Hypothalamus (tissue), 51 donors: ENCODE measurements around the gene MTERF4.

Experiments used
- DNase-seq, 51 donors: peaks; one replicate each; lab custom pipeline; 2025; lab: John Stamatoyannopoulos, UW

The MTERF4 gene, protein sequence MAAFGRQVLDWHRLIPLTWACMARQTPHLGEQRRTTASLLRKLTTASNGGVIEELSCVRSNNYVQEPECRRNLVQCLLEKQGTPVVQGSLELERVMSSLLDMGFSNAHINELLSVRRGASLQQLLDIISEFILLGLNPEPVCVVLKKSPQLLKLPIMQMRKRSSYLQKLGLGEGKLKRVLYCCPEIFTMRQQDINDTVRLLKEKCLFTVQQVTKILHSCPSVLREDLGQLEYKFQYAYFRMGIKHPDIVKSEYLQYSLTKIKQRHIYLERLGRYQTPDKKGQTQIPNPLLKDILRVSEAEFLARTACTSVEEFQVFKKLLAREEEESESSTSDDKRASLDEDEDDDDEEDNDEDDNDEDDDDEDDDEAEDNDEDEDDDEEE

DNA sequence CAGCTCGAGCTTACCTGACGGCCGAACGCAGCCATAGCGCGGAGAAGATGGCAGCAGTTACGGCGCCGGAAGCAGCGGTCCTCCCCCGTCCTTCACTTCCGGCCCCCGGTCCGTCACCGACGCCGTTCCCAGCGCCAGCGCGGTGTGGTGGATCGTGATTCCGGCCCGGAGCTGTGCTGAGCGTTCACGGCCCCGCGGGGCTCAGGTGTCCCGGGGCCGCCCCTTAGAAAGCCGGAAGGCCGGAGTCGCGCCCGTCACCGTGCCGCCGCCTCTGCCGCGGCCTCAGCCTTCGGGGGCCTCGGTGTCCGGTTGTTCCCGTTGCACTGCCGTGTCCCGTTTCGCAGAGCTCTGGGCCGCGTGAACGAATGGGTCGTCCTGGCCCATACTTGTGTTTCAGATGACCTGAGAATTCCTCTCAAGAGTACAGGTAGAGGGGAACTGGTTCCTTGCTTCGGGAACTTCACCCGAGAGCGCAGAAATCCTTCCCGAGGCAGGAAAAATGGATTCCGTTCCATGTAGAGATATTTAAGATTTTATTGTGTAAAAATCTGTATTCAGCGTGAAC, at the start of gene MTERF4:
TSS of gene MTERF4 (minus strand) at position 49 of the 565 bp plus-strand sequence. CDS start at position 35, 14 bp downstream.
- peak; percentile 27 to 90 (median 75) for DNase-seq

- peak in 22 of 51 donors; percentile 35 to 77 (median 62) for DNase-seq
These were observed 48.8 kb upstream of the MTERF4 start for GRCh38 chr2:241150660-241151530.

DNA sequence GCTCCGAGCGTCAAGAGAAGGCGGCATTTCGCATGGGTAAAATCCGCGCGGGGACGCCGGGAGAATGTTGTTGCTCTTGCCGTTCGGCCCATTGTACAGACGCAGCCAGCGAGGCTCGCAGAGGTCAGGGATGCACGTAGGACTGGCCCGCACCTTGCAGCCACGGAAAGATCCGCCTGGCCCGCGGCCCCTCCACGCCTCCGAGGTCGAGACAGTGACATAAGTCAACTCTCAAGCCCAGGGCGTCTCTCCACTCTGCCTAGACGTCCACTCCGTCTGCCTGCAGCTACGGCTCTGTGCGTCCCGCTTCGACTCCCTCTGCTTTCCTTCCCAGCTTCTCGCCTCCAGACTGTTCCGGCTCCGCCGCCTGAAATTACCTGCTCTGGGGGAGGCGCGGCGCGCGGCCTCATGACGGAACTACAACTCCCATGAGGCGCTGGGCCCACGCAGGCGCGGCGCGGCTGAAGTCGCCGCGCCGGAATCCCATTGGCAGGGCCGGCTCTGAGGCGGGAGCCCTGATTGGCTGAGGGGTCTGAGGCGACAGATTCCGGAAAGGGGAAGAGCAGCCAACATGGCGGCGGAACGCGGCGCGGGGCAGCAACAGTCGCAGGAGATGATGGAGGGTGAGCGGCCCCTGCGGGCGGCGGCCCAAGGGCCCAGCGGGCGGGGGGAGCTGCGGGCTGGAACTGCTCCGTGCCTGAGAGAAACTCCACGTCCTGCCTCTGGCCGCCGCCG, 48.0 kb upstream of the MTERF4 start, which contains the start of gene PPP1R7:
TSS of gene PPP1R7 (plus strand) at position 543 of the 735 bp plus-strand sequence. CDS start at position 572, 29 bp downstream.
- peak; percentile 60 to 96 (median 91) for DNase-seq

GRCh38 chr2:241149675-241149924, 47.5 kb upstream of the MTERF4 start:
- DNase-seq = no peak

GRCh38 chr2:241148891-241149674, 47.0 kb upstream of the MTERF4 start, which contains the start of gene PASK:
PASK (minus strand) TSS chr2:241149472; CDS start chr2:241143032, 6,440 bp downstream.
- DNase-seq = peak; percentile 37 to 97 (median 88)

DNA sequence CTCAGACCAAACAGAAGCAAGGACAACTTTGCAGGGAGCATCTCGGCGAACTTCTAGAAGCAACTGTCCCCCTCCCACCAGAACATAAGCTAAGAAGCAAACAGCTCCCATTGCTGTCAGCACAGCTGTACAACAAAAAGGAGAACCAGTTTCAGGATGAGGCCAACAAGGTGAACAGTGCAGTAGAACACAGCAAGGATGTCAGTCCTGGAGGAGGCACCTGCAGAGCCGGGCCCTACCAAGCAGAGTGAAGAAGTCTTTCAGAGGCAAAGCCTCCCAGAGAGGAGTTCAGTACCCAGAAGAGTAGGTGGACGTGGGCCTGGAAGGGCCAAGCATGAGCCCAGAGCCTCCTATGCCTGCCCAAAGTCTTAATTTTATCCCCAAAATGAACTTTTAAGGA, 46.2 kb upstream of the MTERF4 start:
- no peak for DNase-seq

GRCh38 chr2:241147336-241147735, 45.2 kb upstream of the MTERF4 start:
- DNase-seq = no peak

DNA sequence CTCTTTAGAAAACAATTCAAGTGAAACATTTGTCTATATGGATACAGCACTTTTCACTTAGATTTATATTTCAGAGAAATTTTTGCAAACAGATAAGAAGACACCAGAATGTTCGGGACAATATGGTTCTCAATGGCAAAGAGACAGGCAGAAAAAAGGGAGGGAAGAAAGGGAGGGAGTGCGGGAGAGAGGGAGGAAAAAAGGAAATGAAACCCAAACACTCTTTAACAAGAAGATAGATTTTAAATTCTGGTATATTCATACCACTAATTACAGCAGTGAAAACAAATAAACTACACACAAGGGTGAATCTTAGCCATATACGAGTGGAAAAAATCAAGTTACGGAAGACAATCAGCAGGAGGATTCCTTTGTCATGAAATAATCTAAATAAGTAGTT, 44.2 kb upstream of the MTERF4 start:
- DNase-seq = no peak

GRCh38 chr2:241142593-241142992, 40.5 kb upstream of the MTERF4 start:
- no peak for DNase-seq

GRCh38 chr2:241142063-241142462, 40.0 kb upstream of the MTERF4 start:
- no peak for DNase-seq

DNA sequence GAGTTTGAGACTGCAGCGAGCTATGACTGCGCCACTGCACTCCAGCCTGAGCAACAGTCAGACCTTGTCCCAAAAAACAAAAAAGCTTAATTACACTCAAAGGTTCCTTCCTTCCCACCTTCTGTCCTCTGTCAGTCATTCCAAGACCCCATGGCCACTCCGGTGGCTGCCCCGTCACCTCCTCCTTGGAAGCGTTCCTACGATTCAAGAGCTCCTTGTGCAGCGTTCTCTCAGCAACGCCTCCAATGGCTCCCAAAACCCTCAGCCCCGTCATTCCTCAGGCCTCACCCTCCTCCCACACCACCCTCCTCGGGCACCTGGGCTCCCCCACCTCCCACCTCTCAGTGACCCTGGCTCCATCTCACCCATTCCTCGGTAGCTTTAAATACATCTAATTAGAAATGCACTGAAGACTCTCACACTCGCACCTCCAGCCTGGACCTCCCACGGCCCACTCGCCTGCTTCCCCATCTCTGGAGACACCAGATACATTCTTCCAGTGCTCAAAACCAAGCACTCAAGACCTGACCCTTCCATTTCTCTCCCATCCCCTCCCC, 39.2 kb upstream of the MTERF4 start:
- DNase-seq = no peak

DNA sequence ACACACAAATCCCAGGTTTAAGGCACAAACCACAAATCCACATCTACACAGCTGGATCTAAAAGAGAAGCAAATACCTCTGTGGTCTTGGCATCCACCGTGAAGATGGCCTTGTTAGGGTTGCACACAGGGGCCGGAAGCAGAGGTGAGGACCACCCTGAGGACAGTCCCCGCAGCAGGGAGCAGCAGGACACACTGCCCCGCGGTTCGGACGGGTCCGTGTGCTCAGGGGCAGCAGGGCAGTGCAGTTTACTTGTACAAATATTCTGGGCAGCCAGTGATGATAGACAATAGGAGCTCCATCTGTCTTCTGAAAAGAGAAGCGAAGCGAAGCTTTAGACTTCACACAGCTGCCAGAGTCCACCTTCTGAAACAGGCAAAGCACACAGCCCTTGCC, 38.4 kb upstream of the MTERF4 start:
- DNase-seq = no peak

DNA sequence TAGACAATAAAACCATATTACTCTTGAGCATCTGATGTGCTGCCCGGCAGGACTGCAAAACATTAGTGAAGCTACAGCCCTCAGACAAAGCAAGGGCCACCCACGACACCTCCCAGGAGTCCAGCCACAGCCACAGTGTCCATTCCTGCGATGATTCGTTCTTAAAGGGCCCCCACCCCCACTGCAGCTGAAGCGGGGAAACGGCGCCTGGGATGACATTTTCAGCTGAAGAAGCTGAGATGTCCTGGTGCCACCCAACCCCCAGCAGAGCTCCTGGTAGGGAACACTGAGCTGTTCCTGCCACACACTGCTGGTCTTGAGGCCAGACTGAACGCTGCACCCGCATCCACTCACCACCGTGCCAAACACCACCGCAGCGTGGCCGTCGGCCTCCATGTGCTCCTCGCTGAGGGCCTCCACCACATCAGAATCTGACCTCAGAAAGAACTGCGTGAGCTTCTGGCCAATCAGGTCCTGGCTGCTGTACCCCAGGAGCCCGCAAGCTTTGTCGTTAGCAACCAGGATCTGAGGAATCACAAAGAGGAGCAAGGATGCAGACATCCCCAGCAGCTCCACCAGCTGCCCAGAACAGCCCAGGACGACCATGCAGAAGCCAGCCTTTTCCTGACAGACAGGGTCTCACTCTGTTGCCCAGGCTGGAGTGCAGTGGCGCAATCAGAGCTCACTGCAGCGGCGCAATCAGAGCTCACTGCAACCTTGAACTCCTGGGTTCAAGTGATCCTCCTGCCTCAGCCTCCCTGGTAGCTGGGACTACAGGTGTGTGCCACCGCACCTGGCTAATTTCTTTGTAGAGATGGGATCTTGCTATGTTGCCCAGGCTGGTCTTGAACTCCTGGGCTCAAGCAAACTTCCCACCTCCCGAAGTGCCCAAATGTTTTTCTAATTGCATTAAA, 37.7 kb upstream of the MTERF4 start:
- DNase-seq = no peak

DNA sequence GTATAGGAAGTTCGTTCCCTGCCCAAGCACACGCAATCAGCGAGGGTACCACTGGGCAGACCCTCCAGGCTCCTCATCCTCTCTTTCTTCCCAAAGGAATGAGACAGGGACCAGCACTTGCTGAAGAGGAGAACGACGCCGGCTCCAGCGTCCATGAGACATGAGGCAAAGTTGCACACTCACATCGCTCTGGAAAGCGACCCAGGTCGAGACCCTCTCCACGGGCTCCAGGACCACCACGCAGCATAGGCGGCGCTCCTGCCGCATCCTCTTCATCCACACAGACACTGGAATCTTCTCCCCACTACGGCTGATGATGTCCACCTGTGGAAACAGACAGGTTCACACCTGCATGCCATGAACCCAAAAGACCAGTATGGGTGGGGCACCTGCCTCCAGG, 36.4 kb upstream of the MTERF4 start:
- DNase-seq = no peak

DNA sequence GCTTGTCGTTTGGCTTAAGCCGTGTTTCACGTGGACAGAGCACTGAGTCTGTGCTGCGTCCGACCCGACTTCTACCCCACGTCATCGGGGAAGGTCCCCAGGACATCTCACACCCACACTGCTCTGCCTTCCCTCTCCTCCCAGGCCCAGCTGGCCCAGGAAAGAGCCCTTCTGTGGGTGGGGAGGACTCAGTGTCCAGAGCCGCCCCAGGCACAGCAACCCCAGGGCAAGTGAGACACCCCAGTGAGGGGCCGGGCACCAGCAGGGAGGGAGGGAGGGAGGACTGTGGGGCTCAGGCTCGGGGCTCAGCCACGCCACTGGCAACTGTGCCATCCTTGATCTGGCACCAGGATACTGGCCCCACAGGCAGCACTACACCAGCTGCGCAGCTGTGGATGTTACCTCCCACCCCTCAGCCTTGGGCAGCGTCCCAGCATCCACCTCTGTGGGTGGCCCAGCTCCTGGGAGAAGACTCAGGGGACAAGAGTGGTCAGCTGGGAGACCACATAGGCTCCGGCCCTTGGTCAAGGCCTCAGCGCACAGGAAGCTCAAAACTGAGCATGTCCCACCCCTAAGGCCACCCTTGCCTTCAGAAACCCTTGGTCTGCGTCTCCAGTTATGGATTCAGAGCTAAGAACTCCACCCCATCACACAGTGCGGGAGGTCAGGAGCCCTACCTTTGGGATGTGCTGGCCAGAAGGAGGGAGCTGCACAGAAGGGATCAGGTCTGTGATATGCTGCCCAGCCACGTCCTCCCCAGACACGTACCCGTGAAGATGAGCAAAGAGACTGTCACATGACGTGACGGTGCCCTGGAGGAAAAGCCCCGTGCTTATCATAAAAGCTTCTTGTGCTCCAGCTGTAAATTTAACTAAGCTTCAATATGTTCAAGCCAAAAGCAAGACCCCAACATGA, 35.4 kb upstream of the MTERF4 start:
- DNase-seq = no peak

DNA sequence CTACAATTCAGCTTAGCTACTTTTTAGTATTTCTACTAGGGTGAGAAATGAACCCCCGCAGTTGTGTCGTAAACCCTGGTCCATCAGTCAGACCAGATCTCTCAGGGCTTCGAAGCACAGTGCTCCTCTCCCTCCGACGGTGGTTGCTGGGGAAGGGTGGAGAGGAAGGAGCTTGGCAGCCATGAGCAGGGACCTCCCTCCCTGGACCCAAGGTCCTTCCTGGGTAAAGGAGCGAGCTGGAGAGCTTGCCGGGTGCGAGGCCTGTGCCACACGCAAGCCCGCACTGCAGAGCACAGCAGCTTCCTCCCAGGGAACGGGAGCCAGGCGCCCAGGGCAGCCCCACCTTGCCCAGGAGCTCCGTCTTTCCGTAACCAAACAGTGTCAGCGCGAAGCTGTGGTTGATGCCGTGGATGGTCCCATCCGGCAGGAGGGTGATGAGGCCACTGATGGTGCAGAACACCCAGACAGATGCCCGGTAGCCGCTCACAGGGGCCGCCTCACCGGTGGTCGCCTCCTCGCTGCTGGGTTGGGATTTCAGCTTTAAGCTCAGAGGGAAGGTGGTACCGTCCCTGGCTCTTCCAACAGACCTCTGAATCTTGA, 34.7 kb upstream of the MTERF4 start:
- no peak for DNase-seq

- DNase-seq = no peak
These were observed 34.1 kb upstream of the MTERF4 start for GRCh38 chr2:241136191-241136590.
